Brain microvascular endothelial cell (primary cell): ENCODE data around the gene NOL7.

ENCODE experiments used
- DNase-seq: peaks from one replicate; pipeline ENCODE4 v3.0.0-alpha.2; 2020
- H3K27ac ChIP-seq: fragments of 250-450 bp; sonication (Bioruptor Pico); 2 replicates; pipeline ENCODE4 v1.5.1; 2020; ENCODE audit warnings: mild to moderate bottlenecking, moderate library complexity
- H3K27me3 ChIP-seq: fragments of 250-450 bp; sonication (Bioruptor Pico); replicated peaks from 2 replicates; pipeline ENCODE4 v1.5.1; 2020; ENCODE audit warnings: mild to moderate bottlenecking
- H3K36me3 ChIP-seq: fragments of 250-450 bp; sonication (Bioruptor Pico); replicated peaks from 2 replicates; pipeline ENCODE4 v1.5.1; 2020; ENCODE audit warnings: mild to moderate bottlenecking
- H3K4me3 ChIP-seq: 2 replicates; pipeline ENCODE4 v1.5.1; 2011; ENCODE audit warnings: low read depth, mild to moderate bottlenecking, control low read depth, low read length, moderate library complexity
- CTCF ChIP-seq: IDR thresholded peaks from 2 replicates; pipeline ENCODE4 v1.5.1; 2011; ENCODE audit warnings: low read depth, mild to moderate bottlenecking, moderate library complexity, low read length, control low read depth, inconsistent platforms; ENCODE audit errors: missing control alignments
- in situ Hi-C: cut with HindIII; loops from 2 replicates; pipeline ENCODE4 v1.10.0; 2017; ENCODE audit warnings: low sequenced_read_pairs, low pct_ligation_motif_present

NOL7 gene

GRCh38 chr6:13630499-13630898 is 15.4 kb downstream of the NOL7 start:
- no peaks in the 10 kb centered on the region for H3K27me3 ChIP-seq
- peaks cover 5% of the 10 kb centered on the region for H3K36me3 ChIP-seq
- in situ Hi-C loops = no loop called here
- no peak for DNase-seq
- no peak for TF ChIP-seq CTCF
- H3K27ac ChIP-seq = no peak overlapping the region
- no peak overlapping the region for H3K4me3 ChIP-seq

DNA sequence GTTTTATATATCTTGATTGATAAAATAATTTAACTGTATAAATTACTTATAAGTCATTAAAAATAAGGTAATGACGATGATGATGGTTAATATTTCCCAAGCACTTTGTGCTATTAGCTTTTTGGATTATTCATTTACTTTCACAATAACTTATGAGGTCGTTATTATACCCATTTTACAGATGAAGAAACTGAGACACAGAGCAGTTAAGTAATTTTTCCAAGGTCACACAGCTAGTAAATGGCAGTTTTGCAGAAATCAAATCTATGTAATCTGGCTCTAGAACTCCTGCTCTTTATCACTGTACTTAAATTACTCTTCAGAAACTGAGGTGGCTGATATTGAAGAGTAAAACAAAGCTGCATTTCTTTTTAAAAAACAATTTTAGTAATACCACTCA is 18.2 kb downstream of the NOL7 start:
- Histone ChIP-seq H3K27ac (no peak overlapping the region), H3K36me3 (peaks cover 5% of the 10 kb centered on the region), H3K27me3 (no peaks in the 10 kb centered on the region), H3K4me3 (no peak overlapping the region)
- TF ChIP-seq CTCF = no peak
- no peak for DNase-seq
- in situ Hi-C loops = no loop called here

- H3K27ac ChIP-seq = no peak overlapping the region
- no peaks in the 10 kb centered on the region for H3K27me3 ChIP-seq
- no peak for TF ChIP-seq CTCF
- peaks cover 9% of the 10 kb centered on the region for H3K36me3 ChIP-seq
- in situ Hi-C loops = no loop called here
- no peak for DNase-seq
- H3K4me3 ChIP-seq = no peak overlapping the region
Measured at GRCh38 chr6:13635948-13636658, 21.0 kb downstream of the NOL7 start.

- H3K4me3 ChIP-seq = no peak overlapping the region
- in situ Hi-C loops = no loop called here
- no peak for TF ChIP-seq CTCF
- peaks cover 5% of the 10 kb centered on the region for H3K36me3 ChIP-seq
- no peak overlapping the region for H3K27ac ChIP-seq
- DNase-seq = no peak
- no peaks in the 10 kb centered on the region for H3K27me3 ChIP-seq
Measured at GRCh38 chr6:13638014-13638413, 22.9 kb downstream of the NOL7 start.

- no peak overlapping the region for H3K27ac ChIP-seq
- no peaks in the 10 kb centered on the region for H3K27me3 ChIP-seq
- DNase-seq = no peak
- no peak overlapping the region for H3K4me3 ChIP-seq
- TF ChIP-seq CTCF = no peak
- in situ Hi-C loops = no loop called here
- peaks cover 5% of the 10 kb centered on the region for H3K36me3 ChIP-seq
Measured at GRCh38 chr6:13638626-13639025, 23.5 kb downstream of the NOL7 start.

DNA sequence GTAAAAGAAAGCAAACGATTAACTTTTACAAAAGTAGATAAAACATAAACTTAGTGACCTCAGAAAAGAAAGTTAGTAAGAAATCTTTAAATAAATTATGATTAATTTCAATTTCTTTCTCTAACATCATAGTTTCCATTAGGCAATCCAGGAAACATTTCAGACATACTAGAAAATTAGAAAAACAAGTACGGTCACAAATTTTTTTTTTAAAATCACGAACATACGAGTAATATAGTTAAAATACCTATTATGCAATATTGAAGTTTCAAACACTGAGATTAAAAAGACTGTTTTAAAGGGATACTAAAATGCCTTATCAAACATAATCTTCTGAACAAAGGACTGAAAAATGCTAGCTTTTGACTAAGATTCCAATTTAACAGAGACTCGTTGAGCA is 26.2 kb downstream of the NOL7 start:
- peaks cover 5% of the 10 kb centered on the region for H3K36me3 ChIP-seq
- no peak overlapping the region for H3K4me3 ChIP-seq
- H3K27me3 ChIP-seq = no peaks in the 10 kb centered on the region
- DNase-seq = no peak
- in situ Hi-C loops = no loop called here
- H3K27ac ChIP-seq = no peak overlapping the region
- TF ChIP-seq CTCF = no peak
